CD4-positive, alpha-beta T cell treated with Interleukin-21 for 1 hour (primary cell): ENCODE measurements around the gene HS2ST1.
"Not testable (repeated sequence)": the region's sequence is repeated elsewhere in the genome, so short reads cannot be mapped to it uniquely, and the experiment has no call there.

Experiments
- DNase-seq: peaks from one replicate; pipeline ENCODE4 v3.0.0-alpha.2; 2020

Gene HS2ST1

DNA sequence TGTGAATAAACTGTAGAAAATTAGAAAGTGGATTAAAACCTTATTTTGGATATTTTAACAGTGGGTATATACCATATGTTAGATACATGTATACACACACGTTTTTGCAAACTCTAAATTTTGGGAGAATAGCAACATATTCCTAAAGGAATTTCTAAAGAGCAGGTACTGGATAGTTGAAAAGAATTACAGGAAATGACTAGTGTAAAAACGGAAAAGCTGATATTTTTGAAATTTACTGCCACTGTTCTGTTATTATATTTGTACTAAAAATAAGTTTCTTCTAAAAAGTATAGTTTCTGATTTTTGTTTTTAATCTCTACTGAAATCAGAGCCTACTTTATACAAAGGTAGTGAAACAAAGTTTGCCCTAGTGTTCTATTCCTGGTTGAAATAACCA is 114.1 kb downstream of the HS2ST1 start:
- DNase-seq, result no peak

DNA sequence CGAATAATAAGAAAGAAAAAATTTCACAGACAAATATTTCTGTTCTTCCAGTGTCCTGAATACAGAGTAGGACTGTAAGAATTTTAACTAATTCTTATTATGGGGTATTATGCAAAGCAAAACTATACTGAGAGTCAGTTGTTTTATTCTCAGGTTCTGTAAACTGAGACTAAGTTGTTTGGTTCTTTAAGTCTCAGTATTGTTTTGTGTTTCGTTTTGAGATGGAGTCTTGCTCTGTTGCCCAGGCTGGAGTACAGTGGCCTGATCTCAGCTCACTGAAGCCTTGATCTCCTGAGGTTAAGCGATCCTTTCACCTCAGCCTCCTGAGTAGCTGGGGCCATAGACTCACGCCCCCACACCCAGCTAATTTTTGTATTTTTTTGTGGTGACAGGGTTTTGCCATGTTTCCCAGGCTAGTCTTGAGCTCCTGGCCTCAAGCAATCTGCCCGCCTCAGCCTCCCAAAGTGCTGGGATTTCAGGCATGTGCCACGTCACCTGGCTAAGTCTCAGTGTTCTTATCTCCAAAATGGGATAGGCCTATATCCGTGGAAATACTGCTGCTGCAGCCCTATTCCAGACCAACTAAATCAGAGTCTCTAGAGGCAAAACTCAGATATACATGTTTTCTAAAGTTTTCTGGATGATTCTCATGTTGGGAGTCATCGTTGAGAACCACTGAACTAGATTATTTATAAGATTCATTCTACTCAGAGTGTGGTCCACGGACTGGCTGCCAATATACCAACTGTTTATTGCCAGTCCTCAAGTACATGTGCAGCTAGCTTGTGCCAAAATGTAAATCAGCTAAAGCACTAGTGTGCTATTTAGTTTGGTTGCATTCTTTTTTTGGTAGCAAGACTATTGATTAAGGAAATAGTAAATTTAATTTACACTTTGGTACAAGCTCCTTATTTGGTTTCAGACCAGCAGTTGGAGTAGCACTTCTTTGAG is 116.6 kb downstream of the HS2ST1 start:
- DNase-seq, result no peak

DNA sequence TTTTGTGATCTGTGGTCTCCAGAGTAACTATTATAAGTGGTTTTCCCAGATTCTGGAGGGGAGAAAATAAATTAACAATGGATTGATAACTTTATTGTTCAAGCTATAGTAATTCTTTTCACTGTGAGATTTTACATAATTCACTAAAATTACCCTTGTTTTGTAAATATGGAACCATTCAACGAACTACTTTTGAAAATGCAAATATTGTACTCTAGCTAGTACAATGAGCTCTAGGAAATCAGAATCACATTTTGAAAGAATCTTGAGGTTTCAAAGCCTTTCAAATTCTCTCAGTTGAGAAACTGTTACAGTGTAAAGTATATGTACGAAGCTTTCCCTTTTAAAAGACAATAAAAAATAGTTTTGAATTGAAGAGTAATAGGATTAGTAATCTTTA is 119.9 kb downstream of the HS2ST1 start:
- no peak for DNase-seq

DNA sequence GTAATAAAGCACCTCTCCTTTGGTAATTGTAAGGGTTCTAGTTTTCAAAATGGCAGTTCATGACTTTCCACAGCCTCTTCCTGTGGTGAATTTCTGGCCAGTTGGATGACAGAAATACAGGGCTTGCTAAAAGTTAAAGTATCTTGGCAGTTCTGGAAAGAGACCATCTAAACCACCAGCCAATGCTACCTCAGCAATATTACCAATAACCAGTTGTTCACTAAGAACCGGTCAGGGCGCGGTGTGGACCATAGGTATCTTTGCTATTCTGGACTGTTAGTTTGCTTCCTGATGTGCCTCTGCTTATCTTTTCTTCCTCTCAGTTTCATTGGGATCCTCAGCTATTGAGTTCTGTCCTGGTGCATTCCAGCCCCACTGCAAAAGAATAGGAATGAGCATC is 124.7 kb downstream of the HS2ST1 start:
- DNase-seq, result no peak

DNA sequence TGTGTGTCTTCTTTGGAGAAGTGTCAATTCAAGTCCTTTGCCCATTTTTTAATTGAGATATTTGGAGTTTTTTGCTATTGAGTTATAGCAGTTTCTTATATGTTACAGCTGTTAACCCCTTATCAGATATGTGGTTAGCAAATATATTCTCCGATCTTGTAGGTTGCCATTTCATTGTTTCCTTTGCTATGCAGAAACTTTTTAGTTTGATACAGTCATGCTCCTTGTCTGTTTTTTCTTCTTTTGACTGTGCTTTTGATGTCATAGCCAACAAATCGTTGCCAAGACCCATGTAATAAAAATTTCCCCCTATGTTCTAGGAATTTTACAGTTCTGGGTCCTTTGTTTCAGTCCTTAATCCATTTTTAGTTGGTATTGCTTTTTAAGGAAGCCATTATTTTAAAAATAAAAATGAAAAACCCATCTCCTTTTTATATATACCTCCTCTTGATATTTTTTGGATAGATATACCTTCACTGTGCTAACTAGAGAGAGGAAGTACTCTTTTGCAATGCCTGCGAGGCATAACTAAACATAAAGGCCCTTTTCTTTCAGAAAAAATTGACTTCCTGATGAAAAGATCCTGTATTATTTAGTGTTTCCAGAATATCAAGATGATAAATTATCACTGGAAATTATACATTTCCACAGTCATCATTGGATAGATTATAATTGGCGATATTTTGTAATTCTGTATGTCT is 127.8 kb downstream of the HS2ST1 start:
- no peak for DNase-seq

DNA sequence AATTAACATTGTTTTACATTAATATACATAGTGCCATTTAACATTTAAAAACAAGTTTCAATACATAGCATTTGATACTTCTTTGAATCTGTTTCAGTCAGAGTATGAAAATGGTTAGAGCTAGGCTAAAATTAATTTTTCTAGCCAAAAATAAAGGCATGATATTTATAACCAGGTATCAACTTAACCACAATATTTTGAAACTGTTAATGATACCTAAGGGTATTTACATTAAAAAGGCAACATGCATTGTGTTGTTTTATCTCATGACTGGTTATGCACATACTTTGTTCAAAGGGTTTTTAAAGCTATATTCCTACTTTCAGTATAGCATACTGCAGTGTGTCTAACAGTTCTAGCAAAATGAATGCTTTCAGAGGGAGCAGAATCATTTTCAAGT is 130.0 kb downstream of the HS2ST1 start:
- no peak for DNase-seq

DNA sequence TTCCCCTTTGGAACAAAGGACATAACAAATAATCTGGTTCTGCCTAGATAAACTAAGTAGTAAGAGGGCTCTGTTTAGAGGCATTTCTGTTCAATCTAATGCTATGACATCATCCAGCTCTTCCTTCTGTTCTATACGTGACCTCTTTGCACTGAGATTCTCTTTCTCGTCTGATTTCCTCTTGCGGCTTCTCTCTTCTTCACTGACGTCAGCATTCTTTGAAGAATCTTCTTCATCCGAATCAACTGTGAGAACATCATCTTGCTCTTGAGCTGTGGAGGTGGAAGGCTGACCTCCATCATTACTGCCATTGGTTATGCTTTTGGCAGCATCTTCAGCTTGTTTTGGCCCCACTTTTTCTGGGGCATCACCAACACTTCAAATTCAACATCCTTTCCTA is 130.4 kb downstream of the HS2ST1 start:
- peak; percentile 69 for DNase-seq

DNA sequence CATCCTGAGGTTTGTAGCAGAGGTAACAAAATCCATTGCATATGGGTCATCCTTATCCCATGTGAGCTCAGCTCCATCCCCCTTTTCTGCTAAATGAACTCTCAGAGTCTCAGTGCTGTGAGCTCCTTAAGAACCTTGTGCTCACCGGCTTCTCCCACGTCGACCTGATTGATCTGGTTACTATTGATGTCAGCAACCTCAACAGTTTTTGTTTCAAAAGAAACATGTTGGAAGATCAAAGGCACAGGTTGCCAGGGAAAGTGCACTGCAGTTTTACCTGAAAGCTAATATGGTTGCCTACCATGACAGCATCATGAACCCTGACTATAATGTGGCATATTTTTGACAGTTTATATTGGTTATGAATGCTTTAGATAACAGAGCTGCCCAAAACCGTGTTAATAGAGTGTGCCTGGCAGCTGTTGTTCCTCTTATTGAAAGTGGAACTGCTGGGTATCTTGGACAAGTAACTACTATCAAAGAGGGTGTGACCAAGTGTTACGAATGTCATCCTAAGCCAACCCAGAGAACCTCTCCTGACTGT is 131.4 kb downstream of the HS2ST1 start:
- DNase-seq, result peak; percentile 65

DNA sequence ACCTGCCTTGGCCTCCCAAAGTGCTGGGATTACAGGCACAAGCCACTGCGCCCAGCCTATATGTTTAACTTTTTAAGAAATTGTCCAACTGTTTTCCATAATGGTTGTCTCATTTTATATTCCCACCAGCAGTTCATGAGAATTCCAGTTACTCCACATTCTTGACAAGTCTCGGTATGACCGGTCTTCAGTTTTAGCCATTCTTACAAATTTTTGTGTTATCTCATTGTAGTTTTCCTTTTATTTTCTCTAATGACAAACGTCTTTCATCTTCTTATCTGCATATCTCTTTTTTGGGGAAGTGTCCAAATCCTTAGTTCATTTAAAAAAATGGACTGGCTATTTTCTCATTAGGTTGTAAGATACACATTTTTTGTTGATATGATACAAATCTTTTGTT is 132.5 kb downstream of the HS2ST1 start:
- no peak for DNase-seq

DNA sequence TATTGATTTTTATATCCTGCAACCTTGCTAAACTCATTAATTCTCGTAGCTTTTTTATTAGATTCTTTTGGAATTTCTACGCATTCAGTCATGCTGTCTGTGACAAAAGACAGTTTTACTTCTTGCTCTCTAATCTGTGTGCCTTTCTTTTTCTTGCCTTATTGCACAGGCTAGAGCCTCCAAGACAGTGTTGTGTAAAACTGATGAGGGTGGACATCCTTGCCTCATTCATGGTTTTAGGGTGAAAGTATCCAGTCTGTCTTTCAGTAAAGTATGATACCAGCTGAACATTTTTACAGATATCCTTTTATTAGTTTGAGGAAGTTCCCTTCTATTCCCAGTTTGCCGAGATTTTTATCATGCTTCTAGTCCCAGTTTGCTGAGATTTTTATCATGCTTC is 133.8 kb downstream of the HS2ST1 start:
- no peak for DNase-seq

DNA sequence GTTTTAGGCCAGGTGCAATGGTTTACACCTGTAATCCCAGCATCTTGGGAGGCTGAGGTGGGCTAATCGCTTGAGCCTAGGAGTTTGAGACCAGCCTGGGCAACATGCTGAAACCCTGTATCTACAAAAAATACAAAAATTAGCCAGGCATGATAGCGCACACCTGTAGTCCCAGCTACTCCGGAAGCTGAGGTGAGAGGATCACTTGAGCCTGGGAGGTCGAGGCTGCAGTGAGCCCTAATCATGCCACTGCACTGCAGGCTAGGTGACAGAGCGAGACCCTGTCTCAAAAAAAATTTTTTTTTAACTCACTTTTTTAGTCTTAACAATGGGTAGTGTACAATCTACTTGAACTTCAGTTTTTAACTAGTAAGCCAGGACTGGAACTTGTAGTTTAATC is 137.5 kb downstream of the HS2ST1 start:
- no peak for DNase-seq

DNA sequence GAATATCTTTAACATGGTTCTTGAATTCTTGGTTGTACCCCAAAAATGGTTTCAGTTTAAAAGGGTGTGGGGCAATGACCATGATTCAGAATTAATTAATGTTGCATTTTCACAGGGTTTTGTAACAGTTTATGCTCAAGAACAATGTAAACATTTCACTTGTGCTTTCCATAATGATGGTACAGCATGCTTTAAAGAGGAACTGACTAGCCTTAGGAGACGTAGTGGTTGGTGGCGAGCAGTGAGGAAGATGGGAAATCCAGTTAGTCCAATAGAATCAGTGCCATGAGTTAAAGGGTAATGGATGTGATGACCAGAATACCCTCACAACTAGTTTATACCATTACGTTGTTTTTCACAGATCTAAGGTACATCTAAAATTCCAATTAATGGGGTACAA is 138.0 kb downstream of the HS2ST1 start:
- DNase-seq, result no peak

DNA sequence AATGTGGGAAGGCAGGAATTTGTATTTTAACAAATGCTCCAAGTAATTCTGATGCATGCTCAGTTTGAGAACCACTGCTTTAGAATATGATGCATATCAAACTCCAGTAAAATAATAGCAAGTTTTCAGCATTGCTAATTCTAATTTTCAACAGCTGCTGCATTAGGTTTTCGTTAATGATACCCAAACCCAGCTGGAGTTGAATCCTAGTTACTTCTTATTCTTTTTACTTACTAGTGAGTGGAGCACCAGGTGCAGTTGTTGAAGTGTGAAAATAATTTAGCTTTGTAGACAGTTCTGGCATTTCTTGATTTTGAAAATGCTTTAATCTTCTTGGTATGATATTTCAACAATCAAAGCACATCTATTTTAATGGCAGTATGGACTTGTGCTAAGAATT is 138.5 kb downstream of the HS2ST1 start:
- no peak for DNase-seq

DNA sequence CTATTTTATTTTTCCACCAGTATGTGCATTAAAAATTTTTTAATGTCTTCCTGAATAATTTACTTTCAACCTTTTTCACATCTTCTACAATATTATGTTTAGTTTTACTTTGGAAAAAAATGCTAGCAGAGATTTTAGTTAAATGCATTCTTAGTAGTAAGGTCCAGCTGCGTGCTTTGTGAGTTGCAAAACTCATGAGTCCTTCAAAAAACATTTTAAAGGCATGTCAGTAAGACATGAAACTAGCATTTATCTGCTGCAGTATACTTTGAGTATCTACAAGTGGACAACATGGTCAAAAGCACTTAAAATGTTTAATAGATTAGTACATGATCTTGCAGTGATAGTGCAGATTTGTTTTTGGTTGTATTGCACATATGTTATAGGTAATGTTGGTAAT is 139.0 kb downstream of the HS2ST1 start:
- no peak for DNase-seq

DNA sequence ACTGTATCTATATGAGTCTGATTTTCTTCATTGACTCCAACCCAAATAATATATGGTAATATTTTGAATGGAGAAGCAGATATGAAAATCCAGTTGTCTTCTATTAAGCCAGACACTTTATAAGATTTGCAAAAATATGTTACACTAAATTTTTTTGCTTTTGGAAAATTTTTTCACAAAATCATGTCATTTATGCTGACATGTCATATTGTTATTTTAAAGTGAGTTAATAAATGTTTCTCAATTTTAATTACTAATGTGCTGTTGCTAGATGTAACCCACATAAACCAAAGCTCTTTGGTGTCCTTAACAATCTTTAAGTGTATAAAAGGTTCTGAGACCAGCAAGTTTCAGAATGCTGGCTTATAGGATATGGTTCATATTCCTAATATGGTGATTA is 142.5 kb downstream of the HS2ST1 start:
- DNase-seq, result no peak

DNA sequence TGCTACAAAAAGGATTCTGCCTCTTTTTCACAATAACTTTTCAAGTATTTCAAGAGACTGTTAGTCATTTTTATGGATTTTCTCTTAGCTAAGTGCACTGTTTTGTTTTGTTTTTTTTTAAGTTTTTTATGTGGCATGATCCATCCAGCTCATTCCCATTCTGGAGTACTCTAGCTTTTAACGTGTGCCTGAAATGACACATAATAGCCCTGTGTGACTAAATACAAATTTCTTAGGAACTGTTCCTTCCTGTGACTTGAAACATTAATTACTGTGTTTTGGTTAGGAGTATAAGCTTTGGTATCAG is 143.9 kb downstream of the HS2ST1 start:
- DNase-seq, result no peak

DNA sequence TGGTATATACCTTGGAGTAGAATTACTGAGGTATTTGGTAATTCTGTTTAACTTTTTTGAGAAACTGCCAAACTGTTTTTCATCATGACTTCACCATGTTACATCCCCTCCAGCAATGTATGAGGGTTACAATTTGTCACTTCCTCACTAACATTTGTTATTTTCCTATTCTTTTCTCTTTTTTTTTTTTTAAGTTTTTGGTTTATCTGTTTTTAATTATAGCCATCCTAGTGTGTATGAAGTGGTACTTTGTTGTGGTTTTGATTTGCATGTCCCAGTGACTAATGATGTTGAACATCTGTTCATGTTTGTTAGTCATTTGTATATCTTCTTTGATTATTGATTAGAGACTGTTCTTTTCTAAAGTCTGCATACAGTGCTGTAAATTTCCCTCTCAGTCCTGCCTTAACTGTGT is 147.3 kb downstream of the HS2ST1 start:
- no peak for DNase-seq

DNA sequence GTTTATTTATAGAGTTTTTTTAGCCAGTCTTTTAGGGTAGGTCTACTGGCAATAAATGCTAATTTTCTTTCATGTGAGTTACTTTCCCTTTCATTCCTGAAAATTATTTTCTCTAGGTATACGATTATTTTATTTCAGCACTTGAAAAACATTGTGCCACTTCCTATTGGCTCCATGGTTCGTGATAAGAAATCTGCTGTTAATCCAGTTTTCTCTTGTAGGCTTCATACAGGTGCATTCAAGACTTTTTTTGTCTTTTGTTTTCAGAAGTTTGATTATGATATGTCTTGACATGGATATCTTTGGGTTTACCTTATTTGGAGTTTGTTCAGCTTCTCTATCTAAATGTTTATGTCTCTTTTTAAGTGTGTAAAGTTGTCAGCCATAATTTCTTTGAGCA is 148.3 kb downstream of the HS2ST1 start:
- no peak for DNase-seq

DNA sequence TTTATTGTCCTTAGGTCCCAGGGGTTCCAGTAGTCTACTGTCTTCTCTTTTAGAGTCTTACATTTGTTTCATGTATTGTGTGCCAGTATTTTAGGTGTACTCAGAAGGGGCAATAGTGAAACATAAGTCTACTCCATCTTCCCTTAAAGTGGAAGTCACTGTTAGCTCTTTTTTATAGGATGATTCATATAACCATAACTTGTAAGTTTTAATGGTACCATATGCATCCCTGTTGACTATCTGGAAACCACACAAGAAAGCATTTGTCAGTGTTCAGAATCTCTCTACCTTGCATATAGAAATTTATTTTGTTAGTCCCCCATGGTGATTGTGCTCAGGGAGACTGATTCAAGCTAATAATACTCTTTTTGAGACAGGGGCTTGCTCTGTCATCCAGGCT is 149.9 kb downstream of the HS2ST1 start:
- no peak for DNase-seq

DNA sequence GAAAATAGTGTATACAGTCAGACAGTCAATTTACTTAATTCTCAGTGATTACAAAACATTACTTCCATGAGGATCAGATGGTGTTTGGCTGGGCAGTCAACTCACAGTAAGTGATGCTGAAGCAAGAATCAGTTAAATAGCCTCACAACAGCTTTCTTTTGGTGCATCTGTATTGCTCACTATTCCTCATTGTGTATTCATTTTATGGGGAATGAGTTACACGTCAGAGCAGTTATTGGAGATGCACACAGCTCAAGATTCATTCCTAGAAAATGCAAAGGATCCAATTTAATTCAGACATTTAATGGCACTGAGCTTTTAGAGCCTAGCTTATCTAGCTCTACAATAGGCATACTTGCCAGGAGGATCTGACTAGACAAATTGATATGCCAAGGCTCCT is 150.6 kb downstream of the HS2ST1 start:
- no peak for DNase-seq

DNA sequence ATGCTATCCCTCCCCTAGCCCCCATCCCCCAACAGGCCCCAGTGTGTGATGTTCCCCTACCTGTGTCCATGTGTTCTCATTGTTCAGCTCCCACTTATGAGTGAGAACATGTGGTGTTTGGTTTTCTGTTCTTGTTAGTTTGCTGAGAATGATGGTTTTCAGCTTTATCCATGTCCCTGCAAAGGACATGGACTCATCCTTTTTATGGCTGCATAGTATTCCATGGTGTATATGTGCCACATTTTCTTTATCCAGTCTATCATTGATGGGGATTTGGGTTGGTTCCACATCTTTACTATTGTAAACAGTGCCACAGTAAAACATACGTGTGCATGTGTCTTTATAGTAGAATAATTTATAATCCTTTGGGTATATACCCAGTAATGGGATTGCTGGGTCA is 152.3 kb downstream of the HS2ST1 start:
- not testable (repeated sequence) for DNase-seq

DNA sequence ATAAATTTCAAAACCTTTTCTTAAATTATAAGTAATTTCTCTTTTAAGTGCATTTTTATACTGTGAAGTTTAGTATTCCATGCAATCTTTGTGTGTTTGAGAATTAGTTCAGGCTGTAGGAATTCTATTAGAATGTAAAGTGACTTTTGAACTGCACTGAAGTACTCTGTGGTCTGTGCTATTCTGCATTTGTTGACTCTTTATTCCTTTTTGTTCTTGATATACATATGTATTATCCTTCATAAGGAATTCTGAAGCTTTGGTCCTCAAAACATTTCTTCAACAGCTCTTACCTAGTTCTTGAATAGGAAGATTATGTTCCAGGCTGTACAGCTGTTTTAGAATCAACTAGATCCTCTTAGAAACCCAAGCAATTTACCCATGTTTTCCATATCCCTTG is 158.0 kb downstream of the HS2ST1 start:
- DNase-seq, result no peak

DNA sequence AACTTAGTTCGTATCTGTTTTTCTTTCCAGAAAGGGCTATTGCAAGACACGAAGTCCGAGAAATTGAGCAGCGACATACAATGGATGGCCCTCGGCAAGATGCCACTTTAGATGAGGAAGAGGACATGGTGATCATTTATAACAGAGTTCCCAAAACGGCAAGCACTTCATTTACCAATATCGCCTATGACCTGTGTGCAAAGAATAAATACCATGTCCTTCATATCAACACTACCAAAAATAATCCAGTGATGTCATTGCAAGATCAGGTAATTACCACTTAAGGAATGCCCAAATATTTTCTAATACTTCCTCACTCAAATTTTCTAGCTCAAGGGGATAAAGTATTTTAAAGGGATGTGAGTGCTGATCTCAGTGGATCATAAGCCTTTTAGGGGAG is 158.5 kb downstream of the HS2ST1 start:
- no peak for DNase-seq
